Colonic mucosa (tissue), 4 donors: ENCODE results near the gene FGF9. TPM values are rescaled to one million over a fixed set of nuclear protein-coding genes. Genes with fewer than 3 reads are reported as not detected.

Experiments used
- DNase-seq: peaks from one replicate; pipeline ENCODE4 v3.0.0-alpha.2; 2020
- H3K27ac ChIP-seq: fragments of 200-600 bp; one replicate; pipeline ENCODE4 v1.8.0; 2021
- H3K27me3 ChIP-seq: fragments of 200-600 bp; one replicate; pipeline ENCODE4 v1.8.0; 2021
- H3K36me3 ChIP-seq: fragments of 200-600 bp; one replicate; pipeline ENCODE4 v1.8.0; 2021
- H3K4me1 ChIP-seq: fragments of 200-600 bp; one replicate; pipeline ENCODE4 v1.8.0; 2021; ENCODE audit warnings: mild to moderate bottlenecking
- H3K4me3 ChIP-seq: fragments of 200-600 bp; one replicate; pipeline ENCODE4 v1.8.0; 2021
- H3K9ac ChIP-seq, 2 donors: one replicate each; pipeline ENCODE4 v1.7.0; 2013; ENCODE audit warnings: control low read depth in 2 of 2, low read depth in 2 of 2, low read length in 2 of 2
- H3K9me3 ChIP-seq: fragments of 200-600 bp; one replicate; pipeline ENCODE4 v1.8.0; 2021
- CTCF ChIP-seq: fragments of 200-600 bp; IDR thresholded peaks from one replicate; pipeline ENCODE4 v1.8.0; 2022; ENCODE audit warnings: antibody characterized with exemption, mild to moderate bottlenecking
- intact Hi-C: fragments of 100-400 bp; cut with DNase I; formaldehyde crosslinking; loops from one replicate; pipeline ENCODE4 v1.14.1; 2022
- total RNA-seq, 2 donors: library from RNA; stranded (reverse); fragmentation: NEBNext Ultra II Directional in 1 of 2; extraction: Animal tissue kit (Norgen Biotek cat#: 25700) in 1 of 2; gene quantifications; one replicate each; pipeline ENCODE4 v1.2.1, GENCODE V29; 2021
- donor health status: healthy.
- donor health status: DM: no; HTN: no; CAD: no.
- donor health status: DM: no; HTN: no; CAD: no.

FGF9 gene
- total RNA-seq, 2 donors from 2014 or later = 0.67 to 1.2 TPM

- Histone ChIP-seq H3K4me1 (no peaks in the 10 kb centered on the region), H3K27ac (no peak overlapping the region), H3K9me3 (no peaks in the 10 kb centered on the region), H3K36me3 (no peaks in the 10 kb centered on the region), H3K27me3 (no peaks in the 10 kb centered on the region), H3K4me3 (no peak overlapping the region), H3K9ac (no peak overlapping the region)
- TF ChIP-seq CTCF = no peak
- intact Hi-C loops = no loop called here
- DNase-seq = no peak
Measured at GRCh38 chr13:21685485-21686064, 14.7 kb downstream of the FGF9 start.

- no peak for TF ChIP-seq CTCF
- DNase-seq = no peak
- no peak overlapping the region for H3K4me3 ChIP-seq
- no peak overlapping the region for H3K27ac ChIP-seq
- no peaks in the 10 kb centered on the region for H3K4me1 ChIP-seq
- H3K36me3 ChIP-seq = no peaks in the 10 kb centered on the region
- intact Hi-C loops = no loop called here
- H3K9ac ChIP-seq = no peak overlapping the region
- no peaks in the 10 kb centered on the region for H3K27me3 ChIP-seq
- no peaks in the 10 kb centered on the region for H3K9me3 ChIP-seq
Measured at GRCh38 chr13:21686751-21687391, 16.0 kb downstream of the FGF9 start.

- no peak for DNase-seq
- H3K4me3 ChIP-seq = no peak overlapping the region
- no peaks in the 10 kb centered on the region for H3K36me3 ChIP-seq
- intact Hi-C loops = no loop called here
- H3K27me3 ChIP-seq = no peaks in the 10 kb centered on the region
- TF ChIP-seq CTCF = no peak
- H3K27ac ChIP-seq = no peak overlapping the region
- H3K9me3 ChIP-seq = no peaks in the 10 kb centered on the region
- H3K4me1 ChIP-seq = no peaks in the 10 kb centered on the region
- no peak overlapping the region for H3K9ac ChIP-seq
Measured at GRCh38 chr13:21688056-21688455, 17.2 kb downstream of the FGF9 start.

GRCh38 chr13:21689097-21689496, 18.2 kb downstream of the FGF9 start:
- no peaks in the 10 kb centered on the region for H3K4me1 ChIP-seq
- no peaks in the 10 kb centered on the region for H3K9me3 ChIP-seq
- no peaks in the 10 kb centered on the region for H3K36me3 ChIP-seq
- no peak for DNase-seq
- H3K9ac ChIP-seq = no peak overlapping the region
- no peak overlapping the region for H3K4me3 ChIP-seq
- intact Hi-C loops = no loop called here
- no peak for TF ChIP-seq CTCF
- H3K27me3 ChIP-seq = no peaks in the 10 kb centered on the region
- no peak overlapping the region for H3K27ac ChIP-seq

GRCh38 chr13:21690955-21691354, 20.1 kb downstream of the FGF9 start:
- no peak for DNase-seq
- Histone ChIP-seq H3K27me3 (no peaks in the 10 kb centered on the region), H3K4me3 (no peak overlapping the region), H3K9ac (no peak overlapping the region), H3K36me3 (no peaks in the 10 kb centered on the region), H3K27ac (no peak overlapping the region), H3K9me3 (no peaks in the 10 kb centered on the region), H3K4me1 (no peaks in the 10 kb centered on the region)
- TF ChIP-seq CTCF = no peak
- intact Hi-C loops = no loop called here
